K562 (cell line): ENCODE results near the gene SLC29A4. TPM values are rescaled to one million over a fixed set of nuclear protein-coding genes. Genes with fewer than 3 reads are reported as not detected.

ENCODE experiments used
- HMBOX1 ChIP-seq: sonication (generic); IDR thresholded peaks from 2 replicates; pipeline ENCODE4 v1.6.1; 2016
- MLLT1 ChIP-seq, 2 experiments: fragments of 450-650 bp; IDR thresholded peaks; 2 replicates each; pipeline ENCODE4 v1.6.1; 2016
- PCBP2 ChIP-seq: fragments of 200-400 bp; formaldehyde crosslinking; IDR thresholded peaks from 2 replicates; pipeline ENCODE4 v1.6.1; 2018; ENCODE audit warnings: low read length, low read depth, mild to moderate bottlenecking, moderate library complexity; ENCODE audit not compliant: poor library complexity, severe bottlenecking
- PRPF4 ChIP-seq: fragments of 200-400 bp; formaldehyde crosslinking; IDR thresholded peaks from one replicate; pipeline ENCODE4 v1.6.1; 2017; ENCODE audit warnings: low read length, low read depth, mild to moderate bottlenecking; ENCODE audit not compliant: insufficient read depth, poor library complexity, severe bottlenecking
- PYGO2 ChIP-seq: fragments of 450-650 bp; IDR thresholded peaks from 2 replicates; pipeline ENCODE4 v1.6.1; 2016; ENCODE audit warnings: mild to moderate bottlenecking, missing genetic modification characterization, moderate library complexity, missing compliant biosample characterization
- RB1 ChIP-seq: fragments of 450-650 bp; IDR thresholded peaks from 2 replicates; pipeline ENCODE4 v1.6.1; 2017; ENCODE audit warnings: low read depth, mild to moderate bottlenecking
- SRF ChIP-seq, 2 experiments: fragments of 250-450, 450-650 bp in 1 of 2; sonication (Bioruptor Pico) in 1 of 2; sonication (generic) in 1 of 2; formaldehyde crosslinking; IDR thresholded peaks; 2 replicates each; pipeline versions ENCODE4 v1.5.0 to v1.5.1; 2020 to 2022; ENCODE audit warnings: mild to moderate bottlenecking in 1 of 2, missing genetic modification reagents in 1 of 2
- ZC3H11A ChIP-seq: IDR thresholded peaks from 2 replicates; pipeline ENCODE4 v1.6.1; 2012; ENCODE audit warnings: low read depth, low read length, improper control_type of control experiment
- ZNF282 ChIP-seq: sonication (generic); formaldehyde crosslinking; IDR thresholded peaks from 2 replicates; pipeline ENCODE4 v1.8.1; 2023; ENCODE audit warnings: missing genetic modification reagents
- polyA plus RNA-seq, 8 experiments: library from polyadenylated mRNA; depleted of rRNA in 4 of 8; stranded (reverse) in 5 of 8; unstranded in 3 of 8; fragments of >200 nt; fragmentation: Nextera tagmentation in 2 of 8; fragmentation: Illumina TruSeq in 1 of 8; extraction: Ambion mirVana in 2 of 8; extraction: Trizol in 1 of 8; gene quantifications; 2 replicates each; pipeline versions ENCODE4 v1.2.1 to v1.2.3, GENCODE V29; 2011 to 2014; ENCODE audit warnings: inconsistent platforms in 1 of 8, missing spikeins in 1 of 8
- total RNA-seq, 7 experiments: library from RNA; depleted of rRNA in 6 of 7; stranded (reverse); fragments of >200 nt in 6 of 7; fragmentation: Illumina TruSeq in 2 of 7; extraction: Trizol in 2 of 7; gene quantifications; 2 replicates each; pipeline versions ENCODE4 v1.2.1 to v1.2.3, GENCODE V29; 2011 to 2021; ENCODE audit warnings: low replicate concordance in 1 of 7
- TF ChIP-seq, protein P1 (sequence below): sonication (generic); formaldehyde crosslinking; IDR thresholded peaks from 2 replicates; pipeline ENCODE4 v1.8.0; 2022; ENCODE audit warnings: missing genetic modification reagents, mild to moderate bottlenecking, borderline replicate concordance

Gene SLC29A4
- total and polyA plus RNA-seq, 9 of the 15 experiments (the other 6 are each of a cell fraction or from before 2014, with no cell fraction given) = 0.01 to 1.2 (median 0.37) TPM

- TF ChIP-seq, protein P1, sequence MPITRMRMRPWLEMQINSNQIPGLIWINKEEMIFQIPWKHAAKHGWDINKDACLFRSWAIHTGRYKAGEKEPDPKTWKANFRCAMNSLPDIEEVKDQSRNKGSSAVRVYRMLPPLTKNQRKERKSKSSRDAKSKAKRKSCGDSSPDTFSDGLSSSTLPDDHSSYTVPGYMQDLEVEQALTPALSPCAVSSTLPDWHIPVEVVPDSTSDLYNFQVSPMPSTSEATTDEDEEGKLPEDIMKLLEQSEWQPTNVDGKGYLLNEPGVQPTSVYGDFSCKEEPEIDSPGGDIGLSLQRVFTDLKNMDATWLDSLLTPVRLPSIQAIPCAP (CRISPR knock-in tag) = no peak
- TF ChIP-seq RB1 = no peak
- no peak for TF ChIP-seq PYGO2 (tag)
- TF ChIP-seq HMBOX1 = no peak
- TF ChIP-seq ZNF282 = no peak
- no peak for TF ChIP-seq SRF (CRISPR knock-in tag; IDR thresholded peaks at IDR 0.05)
- TF ChIP-seq PCBP2 = no peak
- TF ChIP-seq PRPF4 = no peak
- no peak for TF ChIP-seq ZC3H11A
- TF ChIP-seq MLLT1 (IDR thresholded peaks at IDR 0.05) = no peak
Observed at GRCh38 chr7:5337047-5337446, 54.3 kb downstream of the SLC29A4 start (continued).
